ENCODE data around the gene MFNG. TPM values are rescaled to one million over a fixed set of nuclear protein-coding genes. Genes with fewer than 3 reads are reported as not detected.
"Not testable (repeated sequence)": the region's sequence is repeated elsewhere in the genome, so short reads cannot be mapped to it uniquely, and the experiment has no call there.

The MFNG gene
- total RNA-seq, 1 donor from 2014 or later, result 4.3 TPM

- no peak for ATAC-seq
These were observed 13.7 kb downstream of the MFNG start for GRCh38 chr22:37472418-37473006.

- no peak for ATAC-seq
These were observed 14.3 kb downstream of the MFNG start for GRCh38 chr22:37471727-37472417.

GRCh38 chr22:37470087-37470445 lies 16.1 kb downstream of the MFNG start:
- no peak for ATAC-seq

- ATAC-seq, result no peak
These were observed 16.6 kb downstream of the MFNG start for GRCh38 chr22:37469416-37470086.

GRCh38 chr22:37468201-37468695 lies 17.9 kb downstream of the MFNG start:
- not testable (repeated sequence) for ATAC-seq

GRCh38 chr22:37467391-37467955 lies 18.7 kb downstream of the MFNG start:
- ATAC-seq, result peak; percentile 9

GRCh38 chr22:37464181-37464580 lies 22.0 kb downstream of the MFNG start:
- no peak for ATAC-seq

- no peak for ATAC-seq
These were observed 23.2 kb downstream of the MFNG start for GRCh38 chr22:37462983-37463382.

- no peak for ATAC-seq
These were observed 23.7 kb downstream of the MFNG start for GRCh38 chr22:37462436-37462835.

GRCh38 chr22:37461961-37462360 lies 24.2 kb downstream of the MFNG start:
- no peak for ATAC-seq

- no peak for ATAC-seq
These were observed 25.5 kb downstream of the MFNG start for GRCh38 chr22:37460684-37461083.

GRCh38 chr22:37459206-37459605 lies 27.0 kb downstream of the MFNG start:
- ATAC-seq, result no peak

- ATAC-seq, result peak; percentile 93
These were observed 28.9 kb downstream of the MFNG start for GRCh38 chr22:37457093-37457893.

- ATAC-seq, result no peak
These were observed 29.8 kb downstream of the MFNG start for GRCh38 chr22:37456346-37456745.

GRCh38 chr22:37455896-37456295 lies 30.3 kb downstream of the MFNG start:
- no peak for ATAC-seq

GRCh38 chr22:37454857-37455686 lies 31.1 kb downstream of the MFNG start:
- no peak for ATAC-seq

GRCh38 chr22:37453696-37454095 lies 32.5 kb downstream of the MFNG start:
- no peak for ATAC-seq

- no peak for ATAC-seq
These were observed 35.0 kb downstream of the MFNG start for GRCh38 chr22:37451218-37451617.

GRCh38 chr22:37449331-37450001 lies 36.7 kb downstream of the MFNG start:
- no peak for ATAC-seq

GRCh38 chr22:37448516-37449127 lies 37.6 kb downstream of the MFNG start:
- peak; percentile 45 for ATAC-seq

GRCh38 chr22:37445501-37445900 lies 40.7 kb downstream of the MFNG start:
- no peak for ATAC-seq

All from esophagus mucosa (tissue), 1 donor.